Smooth muscle cell (in vitro differentiated cells): ENCODE data around the gene LTBP3. TPM values are rescaled to one million over a fixed set of nuclear protein-coding genes. Genes with fewer than 3 reads are reported as not detected.

Experiments
- DNase-seq: peaks from one replicate; lab custom pipeline; 2025; ENCODE audit not compliant: unreplicated experiment; lab: John Stamatoyannopoulos, UW
- H2AFZ ChIP-seq: fragments of 200-600 bp; sonication (generic); 2 replicates; pipeline ENCODE4 v1.6.0; 2016; ENCODE audit warnings: antibody characterized with exemption, low read depth, mild to moderate bottlenecking
- H3F3A ChIP-seq: fragments of 200-600 bp; sonication (generic); 2 replicates; pipeline ENCODE4 v1.6.0; 2017; ENCODE audit warnings: antibody characterized with exemption, low read depth
- H3K27ac ChIP-seq: fragments of 200-600 bp; sonication (generic); 2 replicates; pipeline ENCODE4 v1.5.1; 2016; ENCODE audit warnings: low read depth, mild to moderate bottlenecking
- H3K27me3 ChIP-seq: fragments of 200-600 bp; sonication (generic); 2 replicates; pipeline ENCODE4 v1.6.1; 2016; ENCODE audit warnings: low read depth, mild to moderate bottlenecking
- H3K36me3 ChIP-seq: fragments of 200-600 bp; sonication (generic); 2 replicates; pipeline ENCODE4 v1.5.1; 2016; ENCODE audit warnings: low read depth
- H3K4me1 ChIP-seq: fragments of 200-600 bp; sonication (generic); 2 replicates; pipeline ENCODE4 v1.5.1; 2016; ENCODE audit warnings: low read depth
- H3K4me2 ChIP-seq: fragments of 200-600 bp; sonication (generic); 2 replicates; pipeline ENCODE4 v1.6.0; 2016; ENCODE audit warnings: mild to moderate bottlenecking
- H3K4me3 ChIP-seq: fragments of 200-600 bp; sonication (generic); 2 replicates; pipeline ENCODE4 v1.5.1; 2016; ENCODE audit warnings: mild to moderate bottlenecking
- H3K79me2 ChIP-seq: fragments of 200-600 bp; sonication (generic); 2 replicates; pipeline ENCODE4 v1.6.0; 2016; ENCODE audit warnings: low read depth, mild to moderate bottlenecking
- H3K9ac ChIP-seq: fragments of 200-600 bp; sonication (generic); 2 replicates; pipeline ENCODE4 v1.6.0; 2016; ENCODE audit warnings: low read depth
- H3K9me3 ChIP-seq: fragments of 200-600 bp; sonication (generic); replicated peaks from 2 replicates; pipeline ENCODE4 v1.5.1; 2016; ENCODE audit warnings: low read depth
- H4K20me1 ChIP-seq: fragments of 200-600 bp; sonication (generic); 2 replicates; pipeline ENCODE4 v1.6.0; 2016; ENCODE audit warnings: low read depth
- CTCF ChIP-seq: fragments of 200-600 bp; sonication (generic); IDR thresholded peaks from 2 replicates; pipeline ENCODE4 v1.5.1; 2017; ENCODE audit warnings: borderline replicate concordance, mild to moderate bottlenecking, antibody characterized with exemption; ENCODE audit not compliant: insufficient read depth, poor library complexity, severe bottlenecking
- WGBS: methylation state at CpG from one replicate; pipeline ENCODE4 v1.1.7; 2016; ENCODE audit warnings: low lambda C conversion rate; 5-methylcytosine and 5-hydroxymethylcytosine counted together
- polyA plus RNA-seq: library from polyadenylated mRNA; unstranded; fragments of >200 nt; fragmentation: Nextera tagmentation; extraction: Ambion mirVana; gene quantifications from 2 replicates; pipeline ENCODE4 v1.2.1, GENCODE V29; 2016
- total RNA-seq: library from RNA; depleted of rRNA; stranded (reverse); fragments of >200 nt; gene quantifications from 2 replicates; pipeline ENCODE4 v1.2.3, GENCODE V29; 2014

Gene LTBP3
- total and polyA plus RNA-seq, 2 experiments from 2014 or later: 33.6 to 46.4 TPM

- no peak for TF ChIP-seq CTCF
- no peak overlapping the region for H2AFZ ChIP-seq
- H3K4me2 ChIP-seq: no peak overlapping the region
- H3K4me1 ChIP-seq: no peaks in the 10 kb centered on the region
- 99% methylated on average over 6 of the region's 6 CpGs for WGBS
- H3K36me3 ChIP-seq: no peaks in the 10 kb centered on the region
- H3K27me3 ChIP-seq: no peaks in the 10 kb centered on the region
- H3K9me3 ChIP-seq: no peaks in the 10 kb centered on the region
- no peak for DNase-seq
- H3K4me3 ChIP-seq: no peak overlapping the region
- H3K9ac ChIP-seq: no peak overlapping the region
- no peaks in the 10 kb centered on the region for H3K79me2 ChIP-seq
- H4K20me1 ChIP-seq: no peaks in the 10 kb centered on the region
- H3K27ac ChIP-seq: no peak overlapping the region
- H3F3A ChIP-seq: no peaks in the 10 kb centered on the region
Measured at GRCh38 chr11:65599955-65600246, 41.7 kb upstream of the LTBP3 start.

GRCh38 chr11:65599216-65599954 is 41.2 kb upstream of the LTBP3 start:
- 97% methylated on average over 35 of the region's 49 CpGs for WGBS
- TF ChIP-seq CTCF: no peak
- no peaks in the 10 kb centered on the region for H4K20me1 ChIP-seq
- H3F3A ChIP-seq: no peaks in the 10 kb centered on the region
- H2AFZ ChIP-seq: no peak overlapping the region
- H3K9me3 ChIP-seq: no peaks in the 10 kb centered on the region
- H3K36me3 ChIP-seq: no peaks in the 10 kb centered on the region
- H3K27ac ChIP-seq: no peak overlapping the region
- no peak overlapping the region for H3K9ac ChIP-seq
- no peak overlapping the region for H3K4me2 ChIP-seq
- no peaks in the 10 kb centered on the region for H3K4me1 ChIP-seq
- no peaks in the 10 kb centered on the region for H3K27me3 ChIP-seq
- DNase-seq: no peak
- no peak overlapping the region for H3K4me3 ChIP-seq
- H3K79me2 ChIP-seq: no peaks in the 10 kb centered on the region

- H3K9me3 ChIP-seq: no peaks in the 10 kb centered on the region
- H3K36me3 ChIP-seq: no peaks in the 10 kb centered on the region
- H4K20me1 ChIP-seq: no peaks in the 10 kb centered on the region
- H3K4me2 ChIP-seq: no peak overlapping the region
- H3K27me3 ChIP-seq: no peaks in the 10 kb centered on the region
- H3F3A ChIP-seq: no peaks in the 10 kb centered on the region
- DNase-seq: no peak
- H3K4me3 ChIP-seq: no peak overlapping the region
- no peak overlapping the region for H3K9ac ChIP-seq
- H2AFZ ChIP-seq: no peak overlapping the region
- no peaks in the 10 kb centered on the region for H3K4me1 ChIP-seq
- H3K79me2 ChIP-seq: no peaks in the 10 kb centered on the region
- 94% methylated on average over 15 of the region's 16 CpGs for WGBS
- TF ChIP-seq CTCF: no peak
- no peak overlapping the region for H3K27ac ChIP-seq
Measured at GRCh38 chr11:65598258-65598699, 40.1 kb upstream of the LTBP3 start.

GRCh38 chr11:65596520-65596919 is 38.4 kb upstream of the LTBP3 start:
- Histone ChIP-seq H2AFZ (no peak overlapping the region), H3K27ac (no peak overlapping the region), H3K4me3 (no peak overlapping the region), H3K27me3 (no peaks in the 10 kb centered on the region), H3K9me3 (no peaks in the 10 kb centered on the region), H4K20me1 (no peaks in the 10 kb centered on the region), H3K4me1 (peaks cover 11% of the 10 kb centered on the region), H3K9ac (no peak overlapping the region), H3F3A (no peaks in the 10 kb centered on the region), H3K4me2 (no peak overlapping the region), H3K36me3 (no peaks in the 10 kb centered on the region), H3K79me2 (no peaks in the 10 kb centered on the region)
- 68% methylated on average over 3 of the region's 6 CpGs for WGBS
- TF ChIP-seq CTCF: no peak
- no peak for DNase-seq
